CD4-positive, alpha-beta T cell (primary cell): ENCODE data around the gene RNF114. TPM values are rescaled to one million over a fixed set of nuclear protein-coding genes. Genes with fewer than 3 reads are reported as not detected.

Source experiments
- ATAC-seq: fragments of 200-7000 bp; cut with Tn5 transposase; one replicate; pipeline ENCODE4 v1.10.0; 2022; ENCODE audit warnings: mild to moderate bottlenecking; ENCODE audit not compliant: poor library complexity
- CTCF ChIA-PET: fragments of 350-600 bp; sonication (Branson Sonifier 250); formaldehyde crosslinking; loops from one replicate; lab custom pipeline; 2021; ENCODE audit warnings: antibody characterized with exemption, inconsistent platforms; lab: Charles Lee
- POLR2A ChIA-PET: fragments of 350-600 bp; sonication (Branson Sonifier 250); formaldehyde crosslinking; loops from one replicate; lab custom pipeline; 2021; ENCODE audit warnings: antibody characterized with exemption, inconsistent platforms; lab: Charles Lee
- DNase-seq, 14 experiments: peaks; one replicate each; pipeline ENCODE4 v3.0.0-alpha.2; 2013 to 2020; ENCODE audit warnings: mixed read lengths in 2 of 14
- H3K27ac ChIP-seq, 2 donors: one replicate each; pipeline versions ENCODE4 v1.5.1 to v1.7.0; 2013; ENCODE audit warnings: low read length in 2 of 2, low read depth in 1 of 2, mild to moderate bottlenecking in 1 of 2
- H3K27me3 ChIP-seq, 2 experiments: 1 replicate in 1 of 2; 2 replicates in 1 of 2; pipeline versions ENCODE4 v1.6.1 to v1.7.0; 2013; ENCODE audit warnings: low read length in 2 of 2, control low read depth in 1 of 2, mild to moderate bottlenecking in 1 of 2, moderate library complexity in 1 of 2; ENCODE audit not compliant: insufficient read depth in 2 of 2, control insufficient read depth in 1 of 2
- H3K36me3 ChIP-seq: one replicate; pipeline ENCODE4 v1.6.1; 2013; ENCODE audit warnings: low read length, control low read depth; ENCODE audit not compliant: insufficient read depth
- H3K4me1 ChIP-seq: one replicate; pipeline ENCODE4 v1.6.1; 2013; ENCODE audit warnings: low read length, control low read depth; ENCODE audit not compliant: insufficient read depth
- H3K4me3 ChIP-seq: one replicate; pipeline ENCODE4 v1.5.1; 2013; ENCODE audit warnings: mild to moderate bottlenecking, low read length, moderate library complexity
- H3K9me3 ChIP-seq, 2 experiments: 1 replicate in 1 of 2; 2 replicates in 1 of 2; pipeline versions ENCODE4 v1.6.1 to v1.7.0; 2013; ENCODE audit warnings: low read length in 2 of 2, mild to moderate bottlenecking in 2 of 2, control low read depth in 1 of 2, moderate library complexity in 1 of 2; ENCODE audit not compliant: control insufficient read depth in 1 of 2, insufficient read depth in 1 of 2
- H3K27ac Mint-ChIP-seq: one replicate; pipeline ENCODE4 v1.8.0; 2020; ENCODE audit warnings: mixed read lengths
- H3K27me3 Mint-ChIP-seq: one replicate; pipeline ENCODE4 v1.8.0; 2021; ENCODE audit warnings: mixed read lengths
- H3K36me3 Mint-ChIP-seq: one replicate; pipeline ENCODE4 v1.8.0; 2021; ENCODE audit warnings: low read depth, mixed read lengths
- H3K4me1 Mint-ChIP-seq: one replicate; pipeline ENCODE4 v1.8.0; 2021; ENCODE audit warnings: low read depth, mixed read lengths
- H3K4me3 Mint-ChIP-seq: one replicate; pipeline ENCODE4 v1.8.0; 2020; ENCODE audit warnings: mild to moderate bottlenecking, mixed read lengths
- H3K9me3 Mint-ChIP-seq: one replicate; pipeline ENCODE4 v1.8.0; 2020; ENCODE audit warnings: mixed read lengths
- CTCF ChIP-seq: fragments of 200-600 bp; IDR thresholded peaks from one replicate; pipeline ENCODE4 v1.8.0; 2022; ENCODE audit warnings: antibody characterized with exemption, mild to moderate bottlenecking
- intact Hi-C, 2 experiments: fragments of 100-400 bp; cut with DNase I in 1 of 2; cut with micrococcal nuclease in 1 of 2; formaldehyde crosslinking; loops; one replicate each; pipeline versions ENCODE4 v1.15.1 to v1.9.0; 2023 to 2025; cut with DNase I, micrococcal nuclease
- total RNA-seq, 174 experiments: library from RNA in 2 of 174; stranded (reverse) in 2 of 174; gene quantifications; one replicate each; pipeline ENCODE4 v1.2.3 and lab custom pipeline; 2021 to 2026

RNF114 gene
- total RNA-seq, 2 experiments from 2014 or later, result 129 to 132 TPM

GRCh38 chr20:49985157-49985556 lies 49.0 kb downstream of the RNF114 start:
- Mint-ChIP-seq H3K4me1 (peaks cover 15% of the 10 kb centered on the region), H3K4me3 (no peak overlapping the region), H3K27me3 (no peaks in the 10 kb centered on the region), H3K36me3 (no peaks in the 10 kb centered on the region), H3K9me3 (no peaks in the 10 kb centered on the region), H3K27ac (no peak overlapping the region)
- ATAC-seq (no peak), DNase-seq (no peak)
- intact Hi-C loops, result no loop called here
- Histone ChIP-seq H3K4me1 (peaks cover 21% of the 10 kb centered on the region), H3K27me3 (no peaks in the 10 kb centered on the region), H3K36me3 (no peaks in the 10 kb centered on the region), H3K9me3 (no peaks in the 10 kb centered on the region), H3K4me3 (no peak overlapping the region), H3K27ac (no peak overlapping the region)
- ChIA-PET CTCF (interaction anchor here (8.0 kb wide), 1 partner anchor 85 kb away, joined by 102 read pairs; no protein-coding TSS in a partner anchor), POLR2A (no interaction called here)
- no peak for TF ChIP-seq CTCF

- no peak overlapping the region for H3K4me3 ChIP-seq
- TF ChIP-seq CTCF, result no peak
- H3K9me3 ChIP-seq, result no peaks in the 10 kb centered on the region
- POLR2A ChIA-PET, result no interaction called here
- H3K9me3 Mint-ChIP-seq, result no peaks in the 10 kb centered on the region
- intact Hi-C loops, result no loop called here
- CTCF ChIA-PET, result interaction anchor here (8.0 kb wide), 1 partner anchor 84 kb away, joined by 102 read pairs; no protein-coding TSS in a partner anchor
- peaks cover 21% of the 10 kb centered on the region for H3K4me1 ChIP-seq
- H3K27ac Mint-ChIP-seq, result no peak overlapping the region
- no peaks in the 10 kb centered on the region for H3K27me3 Mint-ChIP-seq
- no peaks in the 10 kb centered on the region for H3K36me3 ChIP-seq
- H3K27me3 ChIP-seq, result no peaks in the 10 kb centered on the region
- no peak for DNase-seq
- peaks cover 15% of the 10 kb centered on the region for H3K4me1 Mint-ChIP-seq
- no peak overlapping the region for H3K27ac ChIP-seq
- no peaks in the 10 kb centered on the region for H3K36me3 Mint-ChIP-seq
- H3K4me3 Mint-ChIP-seq, result no peak overlapping the region
- no peak for ATAC-seq
These were observed 49.4 kb downstream of the RNF114 start for GRCh38 chr20:49985617-49986016.

- H3K4me3 ChIP-seq, result no peak overlapping the region
- no peak for TF ChIP-seq CTCF
- Mint-ChIP-seq H3K27ac (no peak overlapping the region), H3K4me1 (peaks cover 15% of the 10 kb centered on the region), H3K9me3 (no peaks in the 10 kb centered on the region), H3K27me3 (no peaks in the 10 kb centered on the region), H3K4me3 (no peak overlapping the region), H3K36me3 (no peaks in the 10 kb centered on the region)
- no peaks in the 10 kb centered on the region for H3K9me3 ChIP-seq
- no peak overlapping the region for H3K27ac ChIP-seq
- H3K36me3 ChIP-seq, result no peaks in the 10 kb centered on the region
- DNase-seq (no peak), ATAC-seq (no peak)
- CTCF ChIA-PET, result no interaction called here
- H3K27me3 ChIP-seq, result no peaks in the 10 kb centered on the region
- H3K4me1 ChIP-seq, result peaks cover 21% of the 10 kb centered on the region
- POLR2A ChIA-PET, result no interaction called here
- intact Hi-C loops, result no loop called here
These were observed 49.9 kb downstream of the RNF114 start for GRCh38 chr20:49986049-49986448.
